Hematopoietic multipotent progenitor cell (in vitro differentiated cells): ENCODE results near the gene SSBP3. TPM values are rescaled to one million over a fixed set of nuclear protein-coding genes. Genes with fewer than 3 reads are reported as not detected.
"Not testable (repeated sequence)": the region's sequence is repeated elsewhere in the genome, so short reads cannot be mapped to it uniquely, and the experiment has no call there.

Experiments used
- DNase-seq, 3 donors: peaks; one replicate each; pipeline ENCODE4 v3.0.0-alpha.2; 2011 to 2015; ENCODE audit warnings: low read depth in 2 of 3, low spot score in 2 of 3
- total RNA-seq: library from RNA; depleted of rRNA; stranded (reverse); fragments of >200 nt; gene quantifications from one replicate; pipeline ENCODE4 v1.2.3, GENCODE V29; 2012

SSBP3 gene
- total RNA-seq, 1 donor: 72.4 TPM

GRCh38 chr1:54395281-54395934 lies 10.8 kb downstream of the SSBP3 start:
- no peak for DNase-seq

- no peak for DNase-seq
These were observed 12.1 kb downstream of the SSBP3 start for GRCh38 chr1:54394104-54394503.

GRCh38 chr1:54392401-54392800 lies 13.8 kb downstream of the SSBP3 start:
- no peak for DNase-seq

GRCh38 chr1:54391450-54392209 lies 14.6 kb downstream of the SSBP3 start:
- no peak for DNase-seq

GRCh38 chr1:54390655-54391054 lies 15.5 kb downstream of the SSBP3 start:
- DNase-seq: no peak

- not testable (repeated sequence) for DNase-seq
These were observed 16.6 kb downstream of the SSBP3 start for GRCh38 chr1:54389608-54390007.

- no peak for DNase-seq
These were observed 18.8 kb downstream of the SSBP3 start for GRCh38 chr1:54387419-54387818.

GRCh38 chr1:54385727-54386022 lies 20.5 kb downstream of the SSBP3 start:
- no peak for DNase-seq

GRCh38 chr1:54384918-54385726 lies 21.1 kb downstream of the SSBP3 start:
- no peak for DNase-seq

GRCh38 chr1:54384471-54384870 lies 21.7 kb downstream of the SSBP3 start:
- DNase-seq: no peak

- DNase-seq: no peak
These were observed 24.7 kb downstream of the SSBP3 start for GRCh38 chr1:54381524-54381923.

- no peak for DNase-seq
These were observed 25.8 kb downstream of the SSBP3 start for GRCh38 chr1:54380290-54380882.

GRCh38 chr1:54379555-54380289 lies 26.5 kb downstream of the SSBP3 start:
- no peak for DNase-seq

GRCh38 chr1:54378874-54379554 lies 27.2 kb downstream of the SSBP3 start:
- DNase-seq: no peak

GRCh38 chr1:54378157-54378873 lies 27.9 kb downstream of the SSBP3 start:
- peak in 1 of 3 donors; percentile 52 for DNase-seq

- DNase-seq: no peak
These were observed 29.0 kb downstream of the SSBP3 start for GRCh38 chr1:54377040-54377691.

GRCh38 chr1:54376430-54377039 lies 29.7 kb downstream of the SSBP3 start:
- no peak for DNase-seq

GRCh38 chr1:54375712-54376429 lies 30.3 kb downstream of the SSBP3 start:
- peak in 1 of 3 donors; percentile 50 for DNase-seq
